HG03135 (cell line): ENCODE results near the gene APEX1.
A peak's percentile ranks its signal among the peaks of the same experiment; 100 is the strongest.
"Not testable (repeated sequence)": the region's sequence is repeated elsewhere in the genome, so short reads cannot be mapped to it uniquely, and the experiment has no call there.

Experiments
- ATAC-seq: cut with Tn5 transposase; IDR thresholded peaks from one replicate; pipeline ENCODE4 v1.9.1; 2021; ENCODE audit warnings: mild to moderate bottlenecking, moderate library complexity; ENCODE audit not compliant: unreplicated experiment

APEX1 gene

DNA sequence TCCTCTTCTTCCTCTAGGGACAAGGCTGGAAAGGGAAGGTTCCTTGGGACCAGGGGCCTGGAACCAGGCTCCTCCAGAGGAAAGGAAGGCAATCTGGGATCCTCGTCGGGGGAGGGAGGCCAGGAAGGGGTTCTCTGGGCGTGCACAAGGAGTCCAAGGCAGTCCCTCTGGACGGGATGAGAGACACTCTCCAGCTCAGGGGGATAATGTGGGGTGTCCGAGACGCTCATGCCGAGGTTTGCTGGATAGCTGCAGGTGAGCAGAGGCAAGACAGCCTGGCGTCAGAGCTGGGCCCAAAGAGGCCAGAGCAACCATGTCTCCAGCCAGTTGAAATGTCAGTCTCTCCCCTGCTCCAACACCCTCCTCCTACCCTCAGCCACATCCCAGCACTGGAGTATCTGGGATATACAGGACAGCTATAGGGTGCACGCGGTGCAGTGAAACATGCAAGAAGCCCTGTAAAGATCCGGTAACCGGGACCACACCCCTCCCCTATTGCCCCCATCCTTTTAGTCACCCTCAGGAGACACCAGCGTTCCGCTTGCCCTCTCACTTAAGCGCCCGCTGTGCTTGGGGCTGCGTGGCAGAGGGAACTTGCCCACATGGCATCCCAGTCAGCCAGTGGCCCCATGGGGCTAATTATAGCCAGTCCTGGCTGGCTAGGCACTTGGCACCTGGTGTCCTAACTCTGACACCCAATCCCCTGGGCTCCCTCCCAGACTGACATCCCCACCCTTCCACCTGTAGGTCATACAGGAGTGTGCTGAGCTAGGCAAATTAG is 19.3 kb upstream of the APEX1 start, which contains the start of gene KLHL33:
KLHL33 (minus strand) TSS at position 585 of the 781 bp plus-strand sequence; CDS start at position 230, 355 bp downstream.
- ATAC-seq = no peak

- ATAC-seq = no peak
Measured at GRCh38 chr14:20436363-20436755, 18.7 kb upstream of the APEX1 start.

GRCh38 chr14:20438664-20439063 is 16.4 kb upstream of the APEX1 start:
- ATAC-seq = no peak

DNA sequence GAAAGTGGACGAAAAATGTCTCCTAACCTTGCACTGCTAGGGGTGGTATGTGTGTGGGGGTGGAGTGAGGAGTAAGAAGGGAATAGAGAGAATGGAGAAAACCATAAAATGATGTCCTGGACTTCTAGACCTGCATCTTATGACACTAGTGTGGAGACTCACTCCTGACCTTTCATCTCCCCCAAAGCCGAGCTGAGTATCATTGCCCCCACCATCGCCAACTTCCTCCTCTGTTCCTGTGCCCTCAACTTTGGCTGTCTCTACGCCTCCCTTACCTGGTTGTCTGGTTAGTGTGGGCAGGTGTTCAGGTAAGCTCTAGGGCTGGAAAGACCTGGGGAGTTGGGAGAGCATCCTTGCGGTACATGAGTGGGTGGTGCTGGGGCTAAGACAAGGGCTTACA is 14.6 kb upstream of the APEX1 start:
- no peak for ATAC-seq

DNA sequence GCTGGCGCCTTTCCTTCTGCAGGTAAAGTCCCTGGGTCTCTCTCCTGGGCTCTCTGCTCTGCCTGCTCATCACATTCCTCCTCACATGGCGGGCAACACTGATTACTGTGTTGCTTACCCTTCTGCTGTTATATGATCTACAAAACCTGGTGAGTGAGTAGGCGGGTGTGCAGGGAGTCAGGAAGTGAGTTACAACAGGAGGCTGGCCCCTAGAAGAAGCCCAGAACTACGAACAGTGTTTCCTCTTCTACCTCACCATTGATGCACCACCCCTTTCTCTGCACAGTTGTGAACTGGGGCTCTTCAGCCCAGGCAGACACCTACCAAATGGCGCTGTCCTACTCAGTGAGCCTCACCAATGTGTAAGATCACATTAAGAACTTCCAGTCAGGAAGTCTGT is 14.1 kb upstream of the APEX1 start:
- no peak for ATAC-seq

DNA sequence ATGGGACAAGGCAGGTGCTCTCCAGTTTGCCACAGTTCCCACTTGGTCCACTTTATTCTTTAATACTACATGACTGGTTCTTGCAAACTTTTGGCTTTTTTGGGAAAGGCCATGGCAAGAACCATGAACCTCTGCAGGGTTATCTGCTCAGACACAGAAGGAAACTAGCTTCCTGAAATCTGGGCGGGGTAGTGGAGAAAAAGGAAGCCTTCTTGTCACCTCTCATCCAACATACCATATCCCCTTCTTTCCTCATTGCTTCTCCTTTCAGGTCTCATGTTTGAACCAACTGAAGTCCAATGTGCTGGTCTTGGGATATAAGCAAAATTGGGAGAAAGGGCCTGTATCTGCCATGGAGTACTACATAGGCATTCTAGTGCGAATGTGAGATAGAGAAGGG is 13.6 kb upstream of the APEX1 start:
- no peak for ATAC-seq

DNA sequence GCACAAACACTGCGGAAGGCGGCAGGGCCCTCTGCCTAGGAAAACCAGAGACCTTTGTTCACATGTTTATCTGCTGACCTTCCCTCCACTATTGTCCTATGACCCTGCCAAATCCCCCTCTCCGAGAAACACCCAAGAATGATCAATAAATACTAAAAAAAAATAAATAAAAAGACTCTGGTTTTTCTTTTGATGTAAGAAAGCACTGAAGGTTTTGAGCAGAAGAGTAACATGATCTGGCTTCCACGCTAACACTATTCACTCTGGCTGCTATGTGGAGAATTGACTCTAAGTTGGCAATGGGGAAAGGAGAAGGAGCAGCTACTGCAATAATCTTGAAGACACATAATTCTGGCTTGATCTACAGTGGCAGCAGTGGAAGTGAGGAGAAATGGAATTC is 11.4 kb upstream of the APEX1 start:
- ATAC-seq = not testable (repeated sequence)

DNA sequence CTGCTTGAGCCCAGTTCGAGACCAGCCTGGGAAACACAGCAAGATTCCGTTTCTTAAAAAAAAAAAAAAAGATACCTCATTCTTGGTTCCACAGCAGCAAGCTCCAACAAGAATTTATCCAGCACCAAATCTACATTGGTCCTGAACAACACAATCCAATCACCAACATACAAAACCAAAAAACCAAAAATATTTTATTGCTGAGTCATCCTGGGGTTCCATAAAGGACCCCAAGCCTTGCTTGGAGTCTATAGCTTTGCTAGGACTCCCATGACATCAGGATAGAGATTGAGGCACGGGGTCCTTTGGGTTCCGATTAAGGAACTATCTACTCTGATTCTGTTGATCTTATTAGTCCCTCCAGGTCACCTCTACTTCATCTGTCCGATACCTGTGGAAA is 8.1 kb upstream of the APEX1 start:
- ATAC-seq = no peak

DNA sequence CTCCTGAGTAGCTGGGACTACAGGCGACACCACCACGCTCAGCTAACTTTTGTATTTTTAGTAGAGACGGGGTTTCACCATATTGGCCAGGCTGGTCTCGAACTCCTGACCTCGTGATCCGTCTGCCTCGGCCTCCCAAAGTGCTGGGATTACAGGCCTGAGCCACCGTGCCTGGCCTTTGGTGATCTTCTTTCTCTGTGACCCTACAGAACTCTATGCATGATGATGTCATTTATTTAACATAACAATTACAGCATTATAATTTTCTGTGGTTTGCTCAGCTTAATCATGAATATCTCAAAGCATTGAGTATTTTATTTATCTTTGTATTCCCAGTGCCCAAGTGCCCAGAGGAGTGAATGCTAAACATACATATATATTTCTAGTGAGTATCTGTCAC is 2.2 kb upstream of the APEX1 start:
- ATAC-seq = not testable (repeated sequence)

- peak; percentile 56 for ATAC-seq
Measured at GRCh38 chr14:20455355-20456300, 602 bp downstream of the APEX1 start.

GRCh38 chr14:20456971-20457370 is 1.9 kb downstream of the APEX1 start:
- no peak for ATAC-seq

GRCh38 chr14:20458031-20458789 is 3.2 kb downstream of the APEX1 start:
- ATAC-seq = no peak

- ATAC-seq = peak; percentile 15
Measured at GRCh38 chr14:20460458-20461224, 5.6 kb downstream of the APEX1 start.

DNA sequence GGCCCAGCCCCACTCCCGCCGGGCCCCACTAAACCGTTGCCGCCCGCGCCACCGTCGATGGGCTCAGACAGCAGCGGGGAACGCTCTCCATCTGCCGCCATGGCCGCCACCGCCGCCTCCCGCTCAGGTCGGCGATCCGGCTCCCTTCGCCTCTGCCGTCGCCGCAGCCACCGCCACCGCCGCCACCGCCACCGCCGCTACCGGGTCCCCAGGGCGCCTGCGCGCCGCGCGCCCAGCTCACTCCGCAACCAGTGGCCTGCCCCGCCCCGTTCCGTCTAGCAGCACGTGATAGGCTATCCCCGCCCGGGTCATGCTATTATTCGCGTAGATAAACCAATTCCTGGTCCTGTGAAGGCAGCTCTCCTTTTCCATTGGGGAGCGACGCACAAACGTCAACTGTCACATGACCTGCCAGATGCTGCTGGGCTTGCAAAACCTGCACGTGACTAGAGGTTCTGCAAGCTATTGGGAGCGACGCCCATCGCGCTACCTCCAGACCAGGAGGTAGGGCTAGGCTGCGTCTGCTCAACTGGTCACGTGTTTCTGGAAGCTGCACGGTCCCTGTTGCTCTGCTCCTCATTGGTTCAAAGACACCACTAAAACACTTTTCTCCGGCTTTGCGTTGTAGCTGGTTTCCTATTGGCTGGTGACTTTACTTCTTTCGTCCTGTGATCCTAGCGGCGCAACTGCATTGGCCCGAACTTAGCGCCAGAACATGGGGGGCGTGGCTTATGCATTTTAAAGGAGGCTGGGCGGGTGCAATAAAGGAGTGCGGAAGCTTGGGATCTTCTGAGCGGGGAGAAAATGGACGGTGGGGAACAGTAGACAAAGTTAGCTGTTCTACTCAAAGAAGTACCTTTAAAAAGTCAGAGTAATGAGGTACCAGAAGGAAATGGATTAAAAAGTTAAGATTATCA is 6.5 kb downstream of the APEX1 start, which contains the start of gene PIP4P1:
PIP4P1 (minus strand) TSS at position 210 of the 917 bp plus-strand sequence; CDS start at position 101, 109 bp downstream.
- peak; percentile 95 for ATAC-seq

DNA sequence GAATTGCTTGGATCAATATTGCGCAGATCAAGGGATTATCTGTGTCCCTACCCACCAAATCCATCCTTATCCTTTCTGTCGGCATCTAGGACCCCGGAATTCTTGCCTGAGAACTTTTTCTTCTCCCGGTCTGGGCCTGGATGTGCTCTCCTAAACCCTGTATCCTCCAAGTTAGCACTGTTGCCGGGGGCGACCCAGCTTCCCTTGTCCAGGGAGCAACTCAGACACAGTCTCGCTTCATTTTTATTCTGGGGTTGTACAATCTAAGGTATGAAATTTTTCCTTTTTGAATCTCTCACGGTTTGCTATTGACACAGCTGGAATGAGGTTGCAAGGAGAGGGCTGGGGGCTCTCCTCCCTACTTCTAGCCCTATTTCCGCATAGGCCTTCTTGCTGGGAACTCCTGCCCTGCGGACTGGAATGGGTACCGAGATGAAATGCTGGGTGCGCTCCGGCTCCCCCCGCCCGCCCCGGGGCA is 13.8 kb downstream of the APEX1 start:
- ATAC-seq = no peak

- peak; percentile 95 for ATAC-seq
Measured at GRCh38 chr14:20469242-20469889, 14.3 kb downstream of the APEX1 start, which contains the start of gene PNP. PNP (plus strand) TSS chr14:20469406; CDS start chr14:20469525, 119 bp downstream.

GRCh38 chr14:20469890-20470602 is 15.0 kb downstream of the APEX1 start:
- ATAC-seq = peak; percentile 23

DNA sequence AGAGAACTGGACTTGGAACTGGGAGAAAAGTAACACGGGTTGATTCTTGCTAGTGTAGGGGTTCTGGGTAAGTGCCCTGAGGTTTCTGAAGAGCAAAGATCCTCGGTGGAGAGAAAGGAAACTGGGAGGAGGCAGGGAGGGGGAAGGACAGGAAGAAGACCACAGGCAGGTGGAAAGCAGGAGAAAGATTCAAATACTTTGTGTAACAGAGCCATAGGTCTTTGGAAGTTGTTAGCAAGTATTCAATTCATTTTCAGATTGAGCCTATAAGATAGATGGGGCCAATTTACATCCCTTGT is 15.5 kb downstream of the APEX1 start:
- ATAC-seq = no peak
